ENCODE data around the gene CAMKK1. TPM values are rescaled to one million over a fixed set of nuclear protein-coding genes. Genes with fewer than 3 reads are reported as not detected.

CAMKK1 gene
- total RNA-seq, 1 donor from 2014 or later, result 7.8 TPM

GRCh38 chr17:3925684-3926485 lies 33.0 kb upstream of the CAMKK1 start:
- H3K27me3 ChIP-seq (ENCODE audit: control insufficient read depth, insufficient read depth, low read length), result peaks cover 24% of the 10 kb centered on the region
- TF ChIP-seq CTCF (IDR thresholded peaks at IDR 0.05; ENCODE audit: insufficient read depth, low read length, poor library complexity, severe bottlenecking), result no peak
- DNase-seq (ENCODE audit: low read depth), result no peak
- no peaks in the 10 kb centered on the region for H3K36me3 ChIP-seq (ENCODE audit: control insufficient read depth, insufficient read depth, low read length)
- H3K4me3 ChIP-seq (ENCODE audit: low read depth, low read length), result no peak overlapping the region

DNA sequence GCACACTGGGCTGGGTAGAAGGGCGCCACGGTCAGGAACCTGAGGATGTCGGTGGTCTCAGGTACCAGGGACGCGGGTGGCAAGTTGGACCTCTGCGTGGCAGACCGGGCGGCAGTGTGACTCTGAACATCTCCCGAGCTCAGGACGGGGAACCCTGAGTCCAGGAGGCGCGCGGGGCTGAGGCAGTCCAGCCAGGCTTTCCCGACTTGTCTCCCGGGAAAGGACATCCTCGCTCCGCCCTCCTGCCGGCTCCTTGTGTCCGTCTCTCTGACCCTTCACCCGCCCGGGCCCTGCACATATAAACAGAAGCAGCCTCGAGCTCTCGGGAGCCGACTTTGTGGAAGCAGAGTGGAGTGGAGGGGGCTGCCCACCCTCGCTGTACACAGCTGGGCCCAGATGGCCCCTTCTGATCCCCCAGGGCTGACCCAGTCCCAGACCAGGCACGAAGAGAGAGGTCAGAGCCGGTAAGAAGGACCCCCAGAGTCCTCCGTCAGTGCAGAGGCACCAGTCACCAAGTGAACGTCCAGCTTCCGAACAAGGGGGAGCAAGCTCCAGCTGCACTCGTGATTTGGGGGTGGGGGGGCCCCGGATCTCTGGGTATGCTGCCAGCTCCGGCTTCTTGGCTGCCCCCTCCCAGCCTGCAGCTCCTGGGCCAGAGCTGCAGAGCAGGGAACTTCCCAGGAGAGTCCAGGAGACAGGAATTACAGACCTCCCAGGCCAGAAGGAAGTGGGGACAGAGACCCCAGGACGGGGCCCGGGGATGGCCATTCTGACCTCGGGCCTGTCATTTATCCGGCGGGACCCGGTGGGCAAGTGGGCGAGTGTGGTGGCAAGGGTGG lies 31.9 kb upstream of the CAMKK1 start:
- no peak for DNase-seq (ENCODE audit: low read depth)
- no peak for TF ChIP-seq CTCF (IDR thresholded peaks at IDR 0.05; ENCODE audit: insufficient read depth, low read length, poor library complexity, severe bottlenecking)
- H3K27me3 ChIP-seq (ENCODE audit: control insufficient read depth, insufficient read depth, low read length), result peaks cover 24% of the 10 kb centered on the region
- no peak overlapping the region for H3K4me3 ChIP-seq (ENCODE audit: low read depth, low read length)
- no peaks in the 10 kb centered on the region for H3K36me3 ChIP-seq (ENCODE audit: control insufficient read depth, insufficient read depth, low read length)

- peaks cover 24% of the 10 kb centered on the region for H3K27me3 ChIP-seq (ENCODE audit: control insufficient read depth, insufficient read depth, low read length)
- DNase-seq (ENCODE audit: low read depth), result no peak
- no peak for TF ChIP-seq CTCF (IDR thresholded peaks at IDR 0.05; ENCODE audit: insufficient read depth, low read length, poor library complexity, severe bottlenecking)
- no peak overlapping the region for H3K4me3 ChIP-seq (ENCODE audit: low read depth, low read length)
- no peaks in the 10 kb centered on the region for H3K36me3 ChIP-seq (ENCODE audit: control insufficient read depth, insufficient read depth, low read length)
Observed at GRCh38 chr17:3923466-3924190, 30.8 kb upstream of the CAMKK1 start.

GRCh38 chr17:3922765-3923164 lies 29.9 kb upstream of the CAMKK1 start:
- no peak overlapping the region for H3K4me3 ChIP-seq (ENCODE audit: low read depth, low read length)
- TF ChIP-seq CTCF (IDR thresholded peaks at IDR 0.05; ENCODE audit: insufficient read depth, low read length, poor library complexity, severe bottlenecking), result no peak
- H3K27me3 ChIP-seq (ENCODE audit: control insufficient read depth, insufficient read depth, low read length), result peaks cover 24% of the 10 kb centered on the region
- H3K36me3 ChIP-seq (ENCODE audit: control insufficient read depth, insufficient read depth, low read length), result no peaks in the 10 kb centered on the region
- DNase-seq (ENCODE audit: low read depth), result no peak

DNA sequence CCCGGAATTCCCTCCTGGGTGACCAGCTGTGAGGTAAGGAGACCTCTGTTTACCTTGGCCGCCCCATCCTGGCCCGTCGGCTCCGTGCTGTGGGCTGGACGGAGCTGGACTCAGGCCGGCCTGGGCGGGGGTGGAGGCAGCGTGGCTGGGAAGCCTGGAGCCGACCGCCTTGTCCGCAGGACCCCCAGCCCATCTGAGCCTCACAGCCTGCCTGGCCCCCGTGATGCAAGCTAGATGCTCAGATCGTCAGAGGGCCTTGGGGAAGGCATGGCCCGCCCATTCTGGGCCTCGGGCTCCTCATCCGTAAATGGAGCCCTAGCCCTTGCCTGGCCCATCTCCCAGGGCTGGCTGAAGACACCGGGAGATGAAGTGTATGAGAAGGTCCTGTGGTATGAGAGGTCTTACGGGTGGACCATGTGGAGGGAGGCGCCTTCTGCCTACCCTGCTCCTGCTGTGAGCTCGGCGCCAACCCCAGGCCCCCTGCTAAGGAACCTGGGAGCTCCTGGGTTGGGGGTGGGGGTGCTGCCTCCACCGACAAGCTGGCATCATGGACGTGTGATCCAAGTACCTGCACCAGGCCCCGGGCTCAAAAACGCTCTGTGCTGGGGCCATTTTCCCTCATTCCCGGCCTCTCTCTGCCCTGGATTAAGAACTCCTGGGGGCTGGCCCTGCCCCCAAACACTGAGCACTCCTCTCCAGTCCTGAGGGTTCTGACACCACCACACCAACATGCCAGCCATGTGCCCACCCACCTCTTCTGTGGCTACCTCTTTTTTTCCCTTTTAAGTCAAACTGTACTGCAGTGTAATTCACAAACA lies 28.9 kb upstream of the CAMKK1 start:
- no peak for TF ChIP-seq CTCF (IDR thresholded peaks at IDR 0.05; ENCODE audit: insufficient read depth, low read length, poor library complexity, severe bottlenecking)
- Histone ChIP-seq H3K27me3 (ENCODE audit: control insufficient read depth, insufficient read depth, low read length) (peaks cover 26% of the 10 kb centered on the region), H3K36me3 (ENCODE audit: control insufficient read depth, insufficient read depth, low read length) (no peaks in the 10 kb centered on the region), H3K4me3 (ENCODE audit: low read depth, low read length) (no peak overlapping the region)
- DNase-seq (ENCODE audit: low read depth), result no peak

All from kidney epithelial cell (primary cell).